Measurements from ENCODE around the gene FCN3.

FCN3 gene

DNA sequence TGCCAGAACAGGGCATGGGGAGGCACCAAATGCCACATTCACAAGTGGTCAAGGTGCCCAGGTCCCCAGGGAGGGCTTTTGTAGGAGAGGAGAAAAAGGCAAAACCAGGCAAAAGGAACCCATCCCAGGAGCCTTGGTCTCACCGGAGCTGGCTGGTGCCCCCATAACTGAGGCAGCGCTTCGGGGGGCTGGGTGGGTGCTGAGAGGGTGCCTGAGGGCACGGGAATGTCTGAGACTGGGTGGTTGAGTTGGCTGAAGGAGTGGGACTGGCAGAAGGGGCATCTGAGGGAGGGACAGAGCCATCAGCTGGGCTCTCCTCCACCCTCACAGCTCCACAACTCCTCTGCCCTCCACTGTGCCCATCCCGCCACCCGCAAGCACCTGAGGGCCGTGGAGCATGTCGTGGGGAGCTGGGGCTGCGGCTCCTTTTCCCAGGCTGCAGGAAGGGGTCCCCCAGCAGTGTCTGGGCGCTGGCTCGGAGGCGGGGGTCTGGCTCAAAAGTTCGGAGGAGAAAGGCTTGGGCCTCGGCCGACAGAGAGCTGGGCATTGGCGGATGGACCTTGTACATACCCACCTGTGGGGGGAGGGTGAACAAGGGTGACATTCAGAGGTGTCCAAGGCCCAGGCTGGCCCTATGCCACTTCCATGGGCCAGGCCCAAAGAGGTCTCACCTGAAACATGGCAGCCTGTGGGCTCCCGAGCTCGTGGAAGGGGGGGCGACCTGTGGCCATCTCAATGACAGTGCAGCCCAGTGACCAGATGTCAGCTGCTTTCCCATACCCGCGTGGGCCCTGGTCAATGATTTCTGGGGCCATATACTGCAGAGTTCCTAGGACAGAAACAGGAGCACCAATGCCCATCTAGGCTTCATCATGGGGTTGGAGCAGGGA, 16.3 kb downstream of the FCN3 start:
- DNase-seq (ENCODE audit: low read depth in 2 of 2) = no peak

DNA sequence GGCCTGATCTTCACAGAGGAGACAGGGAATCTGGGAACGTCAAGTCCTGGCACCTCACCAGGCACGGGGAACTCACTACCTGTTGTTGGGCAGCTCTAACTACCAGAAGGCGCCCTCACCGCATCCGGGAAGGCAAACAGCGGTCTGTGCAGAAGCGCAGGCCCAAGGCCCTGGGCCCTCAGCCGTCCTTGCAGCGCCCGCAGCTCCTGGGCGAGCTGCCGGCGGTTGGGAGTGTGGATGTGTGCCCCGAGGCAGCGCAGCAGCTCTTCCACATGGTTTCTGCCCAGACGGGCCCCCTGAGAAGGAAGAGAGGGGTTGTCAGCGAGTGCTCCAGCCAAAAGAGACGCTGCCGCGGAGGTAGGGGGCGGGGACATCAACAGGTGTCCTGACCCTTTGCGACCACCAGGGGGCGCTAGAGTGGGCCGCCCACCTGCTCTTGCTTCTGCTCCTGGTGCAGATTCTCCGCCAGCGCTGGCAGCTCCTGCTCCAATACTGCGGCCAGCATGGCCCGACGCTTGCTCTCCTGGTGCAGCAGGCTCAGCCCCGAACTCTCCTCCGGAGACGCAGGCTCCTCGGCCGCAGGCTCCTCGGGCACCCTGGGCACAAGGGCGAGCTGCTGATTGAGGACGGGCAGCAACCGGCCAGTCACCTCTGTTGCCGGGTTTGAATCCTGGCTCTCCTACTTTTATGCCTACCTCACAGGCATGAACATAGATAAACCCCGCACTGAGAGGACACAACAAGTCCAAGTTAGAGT, 17.2 kb downstream of the FCN3 start:
- DNase-seq (ENCODE audit: low read depth in 2 of 2) = peak; percentile 65 to 66

DNA sequence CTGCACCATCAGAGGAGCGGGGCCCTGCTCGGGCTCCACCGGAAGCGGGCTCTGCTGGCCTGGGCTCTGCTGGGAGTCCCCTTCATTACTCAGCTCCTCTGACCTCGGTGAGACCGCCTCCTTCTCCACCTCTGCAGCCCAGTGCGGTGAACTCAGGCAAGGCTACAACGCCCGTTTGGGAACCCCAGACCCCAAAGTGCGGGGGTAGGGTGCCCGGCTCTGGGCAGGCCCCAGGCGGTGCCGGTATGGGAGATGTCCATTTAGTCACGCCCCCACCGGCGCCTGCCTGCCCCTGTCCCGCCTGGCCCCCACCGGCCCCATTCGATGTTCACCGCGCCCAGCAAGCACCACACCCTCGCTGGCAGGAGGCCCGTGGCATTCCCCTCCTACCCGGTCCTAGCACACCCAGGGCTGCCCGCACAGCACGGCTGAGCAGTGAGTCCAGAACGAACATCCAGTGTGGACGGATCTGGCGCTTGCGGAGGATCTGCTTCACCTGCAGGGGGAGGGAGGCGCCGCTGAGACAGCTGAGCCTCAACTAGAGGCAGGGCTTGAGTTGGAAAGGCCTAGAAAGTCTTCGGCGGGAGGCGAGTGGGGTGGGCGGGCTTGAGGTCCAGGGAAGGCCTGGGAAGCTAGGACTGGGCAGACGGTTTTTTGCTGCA, 17.9 kb downstream of the FCN3 start:
- no peak for DNase-seq (ENCODE audit: low read depth in 2 of 2)

DNA sequence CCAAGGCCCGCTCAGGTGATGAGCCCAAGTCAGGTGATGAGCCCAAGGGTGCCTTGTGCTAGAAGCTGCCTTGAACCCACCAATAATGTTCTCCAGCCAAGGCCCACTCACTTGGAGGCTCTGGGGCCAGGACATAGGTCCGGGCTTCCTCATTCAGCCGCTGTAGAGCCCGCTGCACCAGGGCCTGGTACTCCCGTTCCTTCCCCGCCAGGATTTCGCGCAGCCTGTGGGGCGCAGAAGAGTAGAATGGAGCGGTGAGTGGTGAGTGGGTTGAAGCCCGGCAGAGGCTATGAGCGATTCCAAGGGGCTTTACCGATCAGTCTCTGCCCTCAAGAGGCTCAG, 18.4 kb downstream of the FCN3 start:
- DNase-seq (ENCODE audit: low read depth in 2 of 2) = no peak

DNA sequence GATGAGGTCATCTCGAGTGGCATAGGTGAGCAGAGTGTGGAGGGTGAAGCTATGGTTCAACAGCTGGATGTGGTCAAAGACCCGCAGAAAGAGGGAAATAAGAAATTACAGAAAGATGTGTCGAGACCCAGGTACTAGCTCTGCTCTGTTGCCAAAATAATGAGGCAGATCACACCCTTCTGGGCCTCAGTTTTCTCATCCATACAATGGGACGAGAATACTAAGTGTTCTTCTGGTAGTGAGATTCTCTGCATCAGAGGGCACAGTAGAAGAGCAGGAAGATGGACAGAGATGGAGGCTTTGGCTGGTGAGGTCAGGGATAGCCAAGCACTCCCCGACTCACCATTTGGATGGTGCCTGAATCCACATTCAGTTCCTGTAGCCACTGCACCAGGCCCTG, 18.9 kb downstream of the FCN3 start:
- no peak for DNase-seq (ENCODE audit: low read depth in 2 of 2)

DNA sequence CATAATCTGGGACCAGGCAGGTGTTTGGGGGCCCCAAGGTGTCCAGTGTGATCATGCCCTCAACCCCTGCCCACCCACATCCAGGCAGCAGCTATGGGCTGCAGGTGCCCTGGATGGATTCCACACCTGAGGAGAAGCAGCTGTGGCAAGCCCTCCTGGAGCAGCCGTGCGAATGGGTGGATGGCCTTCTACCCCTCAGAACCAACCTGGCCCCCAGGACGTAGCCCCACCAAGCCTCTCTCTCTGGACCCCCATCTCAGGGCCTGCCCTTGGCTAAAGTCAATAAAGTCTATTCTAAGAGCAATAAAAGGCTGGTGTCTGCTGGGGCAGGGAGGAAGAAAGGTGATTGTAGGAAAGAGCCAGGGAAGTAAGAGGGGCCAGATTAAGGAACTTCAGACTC, 21.0 kb downstream of the FCN3 start:
- no peak for DNase-seq (ENCODE audit: low read depth in 2 of 2)

DNA sequence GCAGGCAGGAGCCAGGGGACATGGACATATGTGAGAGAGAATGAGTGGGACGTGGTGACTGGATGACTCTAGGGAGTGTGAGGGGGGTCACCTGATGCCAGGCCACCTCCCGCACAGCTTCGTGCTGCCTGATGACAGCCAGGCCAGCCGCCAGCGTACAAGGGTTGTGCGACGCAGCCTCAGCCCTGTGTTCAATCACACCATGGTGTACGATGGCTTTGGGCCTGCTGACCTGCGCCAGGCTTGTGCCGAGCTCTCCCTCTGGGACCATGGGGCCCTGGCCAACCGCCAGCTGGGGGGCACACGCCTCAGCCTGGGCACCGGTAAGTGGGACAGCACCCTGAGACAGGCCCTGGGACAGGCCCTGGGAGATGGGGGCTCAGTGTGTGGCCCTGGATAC, 21.5 kb downstream of the FCN3 start:
- no peak for DNase-seq (ENCODE audit: low read depth in 2 of 2)

DNA sequence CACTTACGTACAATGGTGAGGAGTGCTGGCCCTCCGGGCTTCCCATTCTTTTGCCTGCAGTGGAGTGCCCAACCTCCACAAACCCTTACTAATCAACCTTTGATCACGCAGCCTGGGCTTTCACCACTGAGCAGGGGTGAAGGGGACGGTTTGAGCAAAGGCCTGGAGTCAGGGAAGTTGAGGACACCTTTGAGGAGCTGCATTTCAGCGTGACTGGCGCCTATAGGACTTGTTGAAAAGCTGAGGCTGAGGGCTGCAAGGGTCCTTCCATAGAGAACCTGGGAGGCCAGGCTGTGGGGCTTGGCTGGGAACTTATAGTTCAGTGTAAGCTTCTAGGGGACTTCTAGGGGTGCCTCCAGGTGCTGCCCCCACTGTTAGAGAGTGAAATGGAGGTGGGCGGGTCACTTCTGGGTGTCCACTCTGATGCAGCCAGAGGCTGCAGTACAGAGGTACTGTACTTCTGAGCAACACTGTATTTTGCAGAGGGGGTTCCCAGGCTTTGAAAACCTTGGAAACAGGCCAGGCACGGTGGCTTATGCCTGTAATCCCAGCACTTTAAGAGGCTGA, 23.0 kb downstream of the FCN3 start:
- no peak for DNase-seq (ENCODE audit: low read depth in 2 of 2)

DNA sequence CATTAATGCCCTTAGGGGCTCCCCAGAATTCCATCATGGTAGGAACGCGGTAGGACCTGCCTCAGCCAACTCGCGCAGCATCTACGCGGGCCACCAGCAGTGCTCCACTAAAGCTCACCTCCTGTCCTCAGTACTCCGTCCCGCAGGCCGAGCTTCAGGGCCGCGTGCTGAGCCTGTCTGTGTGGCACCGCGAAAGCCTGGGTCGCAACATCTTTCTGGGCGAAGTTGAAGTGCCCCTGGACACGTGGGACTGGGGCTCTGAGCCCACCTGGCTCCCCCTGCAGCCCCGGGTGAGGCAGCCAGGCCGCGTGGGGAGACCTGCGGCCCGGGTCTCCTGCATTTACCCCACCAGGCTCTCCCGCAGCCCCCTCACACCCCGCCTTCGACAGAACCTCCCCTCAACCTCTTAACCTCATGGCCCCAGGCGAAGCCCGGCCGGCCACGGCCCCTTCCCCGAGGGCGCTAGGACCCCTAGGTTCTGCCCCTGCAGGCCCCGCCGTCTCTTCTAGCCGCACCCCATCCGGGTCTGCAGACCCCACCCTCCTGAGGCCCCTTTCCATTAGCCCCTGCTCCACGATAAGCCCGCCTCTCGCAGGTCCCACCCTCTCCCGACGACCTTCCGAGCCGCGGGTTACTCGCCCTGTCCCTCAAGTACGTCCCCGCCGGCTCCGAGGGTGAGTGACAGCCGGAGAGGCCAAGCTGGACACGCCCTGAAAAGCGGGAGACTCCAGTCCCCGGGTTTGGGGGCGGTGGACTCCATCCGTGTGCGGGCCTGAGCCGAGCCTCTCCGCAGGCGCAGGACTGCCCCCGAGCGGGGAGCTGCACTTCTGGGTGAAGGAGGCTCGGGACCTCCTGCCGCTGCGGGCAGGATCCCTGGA, 23.7 kb downstream of the FCN3 start:
- no peak for DNase-seq (ENCODE audit: low read depth in 2 of 2)

DNA sequence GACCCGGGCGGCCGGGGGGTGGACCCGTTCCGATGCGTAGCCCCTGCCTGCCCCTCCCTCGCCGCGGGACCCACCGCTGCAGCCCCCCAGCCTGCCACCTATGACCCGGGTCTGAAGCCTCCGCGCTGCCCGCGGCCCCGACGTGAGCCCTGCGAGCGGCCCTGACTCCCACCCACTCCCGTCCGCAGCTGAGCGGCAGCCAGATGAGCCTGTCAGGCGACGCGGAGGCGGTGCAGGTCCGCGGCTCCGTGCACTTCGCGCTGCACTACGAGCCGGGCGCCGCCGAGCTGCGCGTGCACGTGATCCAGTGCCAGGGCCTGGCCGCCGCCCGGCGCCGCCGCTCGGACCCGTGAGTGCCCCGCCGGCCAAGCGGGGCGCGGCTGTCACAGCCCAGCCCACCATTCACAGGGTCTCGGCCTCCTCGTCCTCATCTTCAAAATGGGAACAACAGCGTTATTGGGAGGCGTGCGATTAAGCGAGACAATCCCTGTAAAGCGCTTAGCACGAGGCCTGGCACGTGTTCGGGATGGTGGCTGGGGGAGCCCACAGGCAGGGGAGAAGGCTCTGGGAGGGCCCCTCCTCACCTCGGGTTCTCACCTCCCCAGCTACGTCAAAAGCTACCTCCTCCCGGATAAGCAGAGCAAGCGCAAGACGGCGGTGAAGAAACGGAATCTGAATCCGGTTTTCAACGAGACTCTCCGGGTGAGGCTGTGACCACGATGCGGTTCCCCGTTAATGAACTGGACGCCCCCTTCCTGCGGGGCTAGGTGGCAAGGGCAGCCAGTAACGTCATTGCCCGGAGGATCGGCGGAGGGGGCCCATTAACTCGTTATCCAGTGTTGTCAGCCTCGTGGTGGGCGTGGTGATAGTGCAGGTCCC, 24.6 kb downstream of the FCN3 start:
- DNase-seq (ENCODE audit: low read depth in 2 of 2) = no peak

DNA sequence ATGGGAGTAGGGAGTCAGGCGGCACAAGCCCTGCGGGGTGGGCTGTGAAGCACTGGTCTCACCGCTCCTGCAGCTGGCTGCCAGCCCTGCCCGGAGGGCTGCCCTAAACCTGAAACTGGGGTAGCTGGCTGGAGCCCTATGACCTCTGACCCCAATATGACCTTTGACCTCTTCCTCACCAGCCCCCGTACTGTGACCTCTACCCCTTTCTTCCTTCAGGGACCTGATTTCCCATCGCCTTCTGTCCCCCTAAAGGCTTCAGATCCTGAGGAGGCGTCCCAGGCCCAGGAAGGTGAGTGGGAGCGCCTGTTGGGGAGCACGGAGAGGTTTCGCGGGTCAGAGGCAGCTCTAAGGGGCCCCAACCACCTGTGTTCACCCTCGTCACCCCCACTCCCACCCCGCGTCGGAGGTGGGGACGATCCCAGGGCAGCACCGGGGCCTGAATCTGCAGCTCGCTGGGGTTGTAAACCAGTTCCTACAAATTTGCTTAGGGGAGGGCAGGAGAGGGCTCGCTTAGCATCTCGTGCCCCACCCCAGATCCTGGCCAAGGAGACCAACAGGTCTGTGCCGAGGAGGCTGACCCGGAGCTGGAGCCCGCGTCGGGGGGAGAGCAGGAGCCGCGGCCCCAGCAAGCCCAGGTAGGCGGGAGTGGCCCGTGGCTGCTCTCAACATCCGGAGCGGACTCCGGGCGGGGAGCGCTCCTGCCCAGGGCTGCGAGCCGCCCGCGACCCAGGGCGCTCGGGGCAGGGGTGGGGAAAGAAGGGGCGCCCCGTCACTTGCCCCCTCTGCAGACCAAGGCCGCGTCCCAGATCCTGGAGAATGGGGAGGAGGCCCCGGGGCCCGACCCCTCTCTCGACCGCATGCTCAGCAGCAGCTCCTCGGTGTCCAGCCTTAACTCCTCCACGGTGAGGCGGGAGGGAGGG, 25.5 kb downstream of the FCN3 start:
- DNase-seq (ENCODE audit: low read depth in 2 of 2) = no peak

DNA sequence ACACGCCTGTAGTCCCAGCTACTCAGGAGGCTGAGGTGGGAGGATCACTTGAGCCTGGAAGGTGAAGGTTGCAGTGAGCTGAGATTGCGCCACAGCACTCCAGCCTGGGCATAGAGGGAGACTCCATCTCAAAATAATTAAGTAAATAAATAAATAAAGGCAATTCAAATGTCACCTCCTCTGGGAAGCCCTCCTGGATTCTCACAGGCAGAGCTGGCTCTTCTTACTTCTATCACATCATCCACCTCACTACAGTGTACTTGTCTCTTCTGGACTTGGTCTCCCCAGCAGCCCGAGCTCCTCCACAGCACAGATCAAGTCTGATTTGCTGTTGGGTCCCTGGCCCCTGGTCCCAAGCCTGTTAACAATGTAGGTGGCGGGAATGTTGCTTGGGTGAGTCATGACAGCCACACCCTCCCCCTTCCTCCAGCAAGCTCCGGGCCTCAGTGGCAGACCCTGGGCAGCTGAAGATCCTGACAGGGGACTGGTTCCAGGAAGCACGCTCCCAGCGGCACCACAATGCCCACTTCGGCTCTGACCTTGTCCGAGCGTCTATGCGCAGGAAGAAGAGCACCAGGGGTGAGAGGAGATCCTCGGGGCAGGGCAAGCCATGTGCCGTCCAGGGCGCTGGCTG, 27.5 kb downstream of the FCN3 start:
- no peak for DNase-seq (ENCODE audit: low read depth in 2 of 2)

DNA sequence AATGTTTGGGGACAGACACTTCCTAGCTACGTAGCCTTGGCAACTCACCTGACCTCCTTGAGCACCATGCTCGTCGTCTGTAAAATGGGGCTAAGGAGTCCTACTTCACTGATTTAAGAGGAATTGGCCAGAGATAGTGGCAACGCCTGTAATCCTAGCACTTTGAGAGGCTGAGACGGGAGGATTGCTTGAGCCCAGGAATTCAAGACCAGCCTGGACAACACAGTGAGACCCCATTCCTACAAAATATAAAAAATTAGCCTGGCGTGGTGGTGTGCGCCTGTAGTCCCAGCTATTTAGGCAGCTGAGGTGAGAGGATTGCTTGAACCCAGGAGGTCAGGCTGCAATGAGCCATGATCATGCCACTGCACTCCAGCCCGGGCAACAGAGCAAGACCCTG, 28.3 kb downstream of the FCN3 start:
- no peak for DNase-seq (ENCODE audit: low read depth in 2 of 2)

DNA sequence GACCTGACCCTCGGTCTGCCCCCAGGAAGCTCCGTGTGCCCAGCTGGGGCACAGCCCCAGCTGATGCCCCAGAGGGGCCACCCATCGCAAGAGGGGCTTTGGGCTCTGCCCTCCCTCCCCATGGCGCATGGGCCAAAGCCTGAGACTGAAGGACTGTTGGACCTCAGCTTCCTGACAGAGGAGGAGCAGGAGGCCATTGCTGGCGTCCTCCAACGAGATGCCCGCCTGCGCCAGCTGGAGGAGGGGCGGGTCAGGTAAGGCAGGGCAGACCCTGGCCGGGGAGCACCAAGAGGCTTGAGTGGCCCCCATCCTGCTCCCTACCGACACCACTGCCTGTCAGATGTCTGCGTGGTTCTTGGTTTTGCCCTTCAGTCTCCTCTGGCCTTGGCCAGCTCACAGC, 29.4 kb downstream of the FCN3 start:
- DNase-seq (ENCODE audit: low read depth in 2 of 2) = no peak

DNA sequence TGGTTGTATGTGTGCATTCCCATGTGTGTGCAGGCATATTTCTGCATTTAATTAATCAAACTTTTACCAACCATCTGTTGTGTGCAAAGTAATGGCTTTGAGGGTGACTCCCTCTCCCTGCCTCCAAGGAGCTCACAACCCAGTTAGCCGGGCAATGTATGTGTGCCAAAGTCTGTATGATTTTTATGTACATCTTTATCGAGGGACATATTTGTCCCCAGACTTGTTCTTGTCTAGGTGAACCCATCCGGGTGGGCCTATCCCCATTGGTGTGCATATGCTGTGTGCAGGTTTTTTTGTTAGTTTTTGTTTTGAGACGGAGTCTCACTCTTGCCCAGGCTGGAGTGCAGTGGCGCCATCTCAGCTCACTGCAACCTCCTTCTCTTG, 31.0 kb downstream of the FCN3 start:
- no peak for DNase-seq (ENCODE audit: low read depth in 2 of 2)

DNA sequence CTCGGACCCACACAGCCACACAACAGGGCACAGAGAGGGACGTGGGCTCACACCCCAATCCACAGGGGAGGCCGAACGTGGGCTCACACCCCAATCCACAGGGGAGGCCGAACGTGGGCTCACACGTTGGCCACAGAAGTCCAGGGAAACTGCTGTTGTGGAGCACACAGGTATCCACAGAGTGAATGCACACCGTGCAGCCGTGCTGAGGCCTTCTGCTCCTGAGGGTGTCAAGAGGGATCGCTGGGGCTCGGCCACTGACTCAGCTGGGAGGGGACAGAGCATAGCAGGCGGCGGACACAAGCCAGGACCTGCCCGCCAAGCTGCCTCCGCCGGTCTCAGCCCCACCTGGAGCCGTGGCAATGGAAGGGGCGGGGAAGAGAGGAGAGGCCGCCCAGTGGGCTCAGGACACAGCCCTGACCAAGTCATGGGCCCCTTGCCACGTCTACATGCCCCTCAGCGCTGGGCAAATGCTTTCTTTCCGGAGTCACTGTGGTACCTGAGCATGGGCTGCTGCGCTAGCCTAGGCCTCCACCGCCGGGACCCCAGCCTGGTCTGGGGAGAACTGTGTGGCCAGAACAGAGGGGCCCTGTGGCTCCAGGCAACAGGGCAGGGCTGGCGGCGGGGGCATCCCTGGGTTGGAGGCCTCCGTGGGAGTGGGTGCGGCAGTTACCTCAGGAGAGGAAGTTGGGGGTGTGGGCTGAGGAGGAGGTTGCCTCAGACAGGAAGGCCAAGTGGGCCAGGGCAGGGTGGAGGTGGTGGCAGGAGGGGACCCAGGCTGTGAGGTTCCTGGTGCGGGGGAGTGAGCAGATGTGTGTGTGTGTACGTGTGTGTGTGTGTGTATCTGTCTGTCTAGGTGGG, 31.6 kb downstream of the FCN3 start:
- DNase-seq (ENCODE audit: low read depth in 2 of 2) = peak; percentile 53

DNA sequence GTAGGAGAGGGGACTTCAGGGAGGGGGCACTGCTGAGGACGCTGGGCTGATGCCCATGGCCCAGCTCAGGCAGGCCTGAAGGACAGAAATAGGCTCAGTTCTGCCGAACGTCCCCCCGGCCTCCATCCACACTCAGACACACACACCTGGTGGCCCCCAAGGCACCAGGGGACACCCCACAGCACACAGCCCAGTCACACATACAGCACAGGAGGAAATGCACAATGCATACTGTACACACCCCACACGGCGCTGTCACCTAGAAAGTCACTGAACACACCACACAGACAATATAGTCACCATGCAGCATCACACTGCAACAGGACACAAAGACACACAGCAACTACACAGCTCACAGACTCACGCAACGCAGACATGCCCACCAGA, 32.2 kb downstream of the FCN3 start:
- no peak for DNase-seq (ENCODE audit: low read depth in 2 of 2)

All from stimulated activated CD8-positive, alpha-beta memory T cell treated with anti-CD3 and anti-CD28 coated beads, Interleukin-7, amount 100 ng/mL, for 1 hour (primary cell).